SK-N-SH (cell line): ENCODE results near the gene ZNF775. TPM values are rescaled to one million over a fixed set of nuclear protein-coding genes. Genes with fewer than 3 reads are reported as not detected.

ENCODE experiments used
- CTCF ChIA-PET: fragments of 300-600, 350-600 bp; formaldehyde crosslinking; extraction: SDS; loops from one replicate; lab custom pipeline; 2021; lab: Yijun Ruan, JAX
- POLR2A ChIA-PET: fragments of 350-600 bp; sonication (Branson Sonifier 250); formaldehyde crosslinking; extraction: SDS; loops from one replicate; lab custom pipeline; 2020; ENCODE audit warnings: antibody characterized with exemption, inconsistent platforms; lab: Yijun Ruan, JAX
- DNase-seq: peaks from one replicate; pipeline ENCODE4 v3.0.0; 2012
- H2AFZ ChIP-seq: fragments of 200-600 bp; sonication (generic); 2 replicates; pipeline ENCODE4 v1.8.1; 2016; ENCODE audit warnings: antibody characterized with exemption, mild to moderate bottlenecking, low read depth
- H3F3A ChIP-seq: fragments of 200-600 bp; sonication (generic); replicated peaks from 2 replicates; pipeline ENCODE3; 2016; ENCODE audit warnings: antibody characterized with exemption, mild to moderate bottlenecking; ENCODE audit not compliant: insufficient read depth
- H3K27ac ChIP-seq, 2 experiments: fragments of 200-500 bp in 1 of 2; fragments of 200-600 bp in 1 of 2; sonication (Bioruptor generic) in 1 of 2; sonication (generic), shearing (Covaris generic) in 1 of 2; 2 replicates each; pipeline versions ENCODE4 v1.5.1 to v1.6.1; 2014 to 2016; ENCODE audit warnings: low read depth in 2 of 2, inconsistent platforms in 1 of 2, low read length in 1 of 2, mild to moderate bottlenecking in 1 of 2, mixed read lengths in 1 of 2
- H3K27me3 ChIP-seq: fragments of 200-600 bp; sonication (generic), shearing (Covaris generic); 2 replicates; pipeline ENCODE4 v1.6.1; 2016; ENCODE audit warnings: mixed run types; ENCODE audit not compliant: insufficient read depth
- H3K36me3 ChIP-seq, 2 experiments: fragments of 200-500 bp in 1 of 2; fragments of 200-600 bp in 1 of 2; sonication (Bioruptor generic) in 1 of 2; sonication (generic) in 1 of 2; replicated peaks in 1 of 2; 2 replicates each; pipeline versions ENCODE3 to v1.5.1; 2014 to 2016; ENCODE audit warnings: low read length in 1 of 2, mild to moderate bottlenecking in 1 of 2; ENCODE audit not compliant: insufficient read depth in 2 of 2, control insufficient read depth in 1 of 2
- H3K4me1 ChIP-seq, 2 experiments: fragments of 200-500 bp in 1 of 2; fragments of 200-600 bp in 1 of 2; sonication (Bioruptor generic) in 1 of 2; sonication (generic), shearing (Covaris generic) in 1 of 2; 2 replicates each; pipeline versions ENCODE4 v1.5.1 to v1.6.1; 2014 to 2016; ENCODE audit warnings: low read depth in 1 of 2, low read length in 1 of 2, mixed run types in 1 of 2; ENCODE audit not compliant: insufficient read depth in 2 of 2, control insufficient read depth in 1 of 2
- H3K4me2 ChIP-seq: fragments of 200-600 bp; sonication (generic), shearing (Covaris generic); 2 replicates; pipeline ENCODE4 v1.6.1; 2017; ENCODE audit warnings: mixed run types
- H3K4me3 ChIP-seq, 2 experiments: fragments of 200-500 bp in 1 of 2; fragments of 200-600 bp in 1 of 2; sonication (Bioruptor generic) in 1 of 2; sonication (generic), shearing (Covaris generic) in 1 of 2; 2 replicates each; pipeline versions ENCODE4 v1.5.1 to v1.8.1; 2014 to 2016; ENCODE audit warnings: low read depth in 2 of 2, inconsistent platforms in 1 of 2, low read length in 1 of 2, mild to moderate bottlenecking in 1 of 2, mixed read lengths in 1 of 2, moderate library complexity in 1 of 2
- H3K79me2 ChIP-seq: fragments of 200-600 bp; sonication (generic); 2 replicates; pipeline ENCODE4 v1.8.1; 2017; ENCODE audit warnings: mild to moderate bottlenecking; ENCODE audit not compliant: insufficient read depth
- H3K9ac ChIP-seq: fragments of 200-600 bp; sonication (generic); 2 replicates; pipeline ENCODE4 v1.6.1; 2017; ENCODE audit warnings: mixed run types
- H3K9me2 ChIP-seq: fragments of 200-600 bp; sonication (generic); 2 replicates; pipeline ENCODE4 v1.6.1; 2017; ENCODE audit warnings: mixed run types
- H3K9me3 ChIP-seq: fragments of 200-600 bp; sonication (generic); 2 replicates; pipeline ENCODE4 v1.6.1; 2017; ENCODE audit warnings: mixed run types, mild to moderate bottlenecking, moderate library complexity
- H4K20me1 ChIP-seq: fragments of 200-600 bp; sonication (generic); 2 replicates; pipeline ENCODE4 v1.6.1; 2017; ENCODE audit warnings: mild to moderate bottlenecking, mixed run types; ENCODE audit not compliant: insufficient read depth
- CHD2 ChIP-seq: fragments of 150-350 bp; IDR thresholded peaks from 2 replicates; pipeline ENCODE4 v1.6.1; 2018; ENCODE audit warnings: low read length; ENCODE audit not compliant: partially characterized antibody
- EZH2phosphoT487 ChIP-seq: fragments of 200-600 bp; sonication (generic); IDR thresholded peaks from 2 replicates; pipeline ENCODE4 v1.6.1; 2017; ENCODE audit warnings: low read depth, mixed run types, mild to moderate bottlenecking, antibody characterized with exemption, moderate library complexity, borderline replicate concordance
- FOSL2 ChIP-seq: IDR thresholded peaks from 2 replicates; pipeline ENCODE4 v1.4.0; 2012; ENCODE audit warnings: low read depth, mild to moderate bottlenecking, moderate library complexity, borderline replicate concordance
- FOXJ3 ChIP-seq: sonication (generic); formaldehyde crosslinking; IDR thresholded peaks from 2 replicates; pipeline ENCODE4 v1.5.1; 2020; ENCODE audit warnings: mild to moderate bottlenecking, missing genetic modification reagents
- MEF2A ChIP-seq: IDR thresholded peaks from 2 replicates; pipeline ENCODE4 v1.4.0; 2012; ENCODE audit warnings: low read depth, borderline replicate concordance
- MXI1 ChIP-seq: IDR thresholded peaks from 2 replicates; pipeline ENCODE4 v1.6.1; 2012; ENCODE audit warnings: mild to moderate bottlenecking, low read depth, low read length, improper control_type of control experiment
- NFIC ChIP-seq: IDR thresholded peaks from 2 replicates; pipeline ENCODE4 v1.4.0; 2012; ENCODE audit warnings: borderline replicate concordance
- NRF1 ChIP-seq: IDR thresholded peaks from 2 replicates; pipeline ENCODE4 v1.6.1; 2012; ENCODE audit warnings: low read depth, mild to moderate bottlenecking, low read length
- RAD21 ChIP-seq: IDR thresholded peaks from 2 replicates; pipeline ENCODE4 v1.6.1; 2012; ENCODE audit warnings: mild to moderate bottlenecking, low read length
- RFX5 ChIP-seq: IDR thresholded peaks from 2 replicates; pipeline ENCODE4 v1.6.1; 2012; ENCODE audit warnings: mild to moderate bottlenecking, improper control_type of control experiment, low read length
- RXRA ChIP-seq: IDR thresholded peaks from 2 replicates; pipeline ENCODE4 v1.4.0; 2012; ENCODE audit warnings: low read depth, mild to moderate bottlenecking, borderline replicate concordance
- SIN3A ChIP-seq: IDR thresholded peaks from 2 replicates; pipeline ENCODE4 v1.6.1; 2012; ENCODE audit warnings: low read depth, mild to moderate bottlenecking, low read length, moderate library complexity, borderline replicate concordance
- TCF12 ChIP-seq: IDR thresholded peaks from 2 replicates; pipeline ENCODE4 v1.4.0; 2012
- TEAD4 ChIP-seq: IDR thresholded peaks from 2 replicates; pipeline ENCODE4 v1.4.0; 2012; ENCODE audit warnings: mild to moderate bottlenecking, borderline replicate concordance; ENCODE audit not compliant: insufficient read depth
- YY1 ChIP-seq: IDR thresholded peaks from 2 replicates; pipeline ENCODE4 v1.4.0; 2012; ENCODE audit warnings: low read depth, mild to moderate bottlenecking
- WGBS: methylation state at CpG from one replicate; pipeline ENCODE4 v1.1.6; 2017; ENCODE audit warnings: low lambda C conversion rate; 5-methylcytosine and 5-hydroxymethylcytosine counted together
- polyA plus RNA-seq, 3 experiments: library from polyadenylated mRNA; depleted of rRNA; stranded (reverse); fragments of >200 nt; gene quantifications; 2 replicates each; pipeline ENCODE4 v1.2.3, GENCODE V29; 2012
- TF ChIP-seq, protein P1 (sequence below): fragments of 150-350 bp; IDR thresholded peaks from 2 replicates; pipeline ENCODE4 v1.6.1; 2017; ENCODE audit warnings: antibody characterized with exemption, low read length, low read depth, borderline replicate concordance
- TF ChIP-seq, protein P2 (sequence below): IDR thresholded peaks from 2 replicates; pipeline ENCODE4 v1.4.0; 2012; ENCODE audit warnings: low read depth

The ZNF775 gene
- polyA plus RNA-seq, 1 of the 3 experiments (the other 2 are of a cell fraction), result 5.0 TPM

DNA sequence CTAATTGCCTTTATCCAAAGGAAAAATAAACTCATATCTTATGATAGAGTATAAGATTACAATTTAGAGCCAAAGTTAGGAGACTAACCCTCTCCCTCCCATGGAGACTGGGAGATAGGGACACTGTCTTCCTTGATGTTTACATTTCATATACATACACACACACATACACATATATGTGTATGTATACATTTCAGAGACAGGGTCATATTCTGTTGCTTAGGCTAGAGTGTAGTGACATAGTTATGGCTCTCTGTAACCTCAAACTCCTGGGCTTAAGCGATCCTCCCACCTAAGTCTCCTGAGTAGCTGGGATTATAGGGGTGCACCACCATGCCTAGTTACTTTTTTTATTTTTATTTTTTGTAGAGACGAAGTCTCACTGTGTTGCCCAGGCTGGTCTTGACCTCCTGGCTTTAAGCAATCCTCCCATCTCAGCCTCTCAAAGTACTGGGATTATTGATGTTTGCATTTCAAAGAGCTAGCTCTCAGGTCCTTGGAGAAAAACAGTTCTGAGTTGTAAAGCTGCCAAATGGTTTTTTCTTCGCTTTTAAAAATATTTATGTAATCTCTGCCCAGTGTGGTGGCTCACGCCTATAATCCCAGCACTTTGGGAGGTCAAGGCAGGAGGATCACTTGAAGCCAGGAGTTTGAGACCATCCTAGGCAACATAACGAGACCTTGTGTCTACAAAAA is 18.6 kb upstream of the ZNF775 start:
- no peaks in the 10 kb centered on the region for H3K9me3 ChIP-seq
- POLR2A ChIA-PET, result no interaction called here
- no peaks in the 10 kb centered on the region for H3K27me3 ChIP-seq
- no peaks in the 10 kb centered on the region for H3K9me2 ChIP-seq
- H3K4me3 ChIP-seq, result no peak overlapping the region
- no peak overlapping the region for H3K27ac ChIP-seq
- no peaks in the 10 kb centered on the region for H3F3A ChIP-seq
- no peak for TF ChIP-seq SIN3A
- TF ChIP-seq EZH2phosphoT487, result no peak
- TF ChIP-seq, protein P1, sequence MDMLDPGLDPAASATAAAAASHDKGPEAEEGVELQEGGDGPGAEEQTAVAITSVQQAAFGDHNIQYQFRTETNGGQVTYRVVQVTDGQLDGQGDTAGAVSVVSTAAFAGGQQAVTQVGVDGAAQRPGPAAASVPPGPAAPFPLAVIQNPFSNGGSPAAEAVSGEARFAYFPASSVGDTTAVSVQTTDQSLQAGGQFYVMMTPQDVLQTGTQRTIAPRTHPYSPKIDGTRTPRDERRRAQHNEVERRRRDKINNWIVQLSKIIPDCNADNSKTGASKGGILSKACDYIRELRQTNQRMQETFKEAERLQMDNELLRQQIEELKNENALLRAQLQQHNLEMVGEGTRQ, result no peak
- no peak for TF ChIP-seq RFX5
- no peak for TF ChIP-seq MEF2A
- no peak for TF ChIP-seq NFIC
- TF ChIP-seq RAD21, result no peak
- no peak for TF ChIP-seq TEAD4
- TF ChIP-seq, protein P2, sequence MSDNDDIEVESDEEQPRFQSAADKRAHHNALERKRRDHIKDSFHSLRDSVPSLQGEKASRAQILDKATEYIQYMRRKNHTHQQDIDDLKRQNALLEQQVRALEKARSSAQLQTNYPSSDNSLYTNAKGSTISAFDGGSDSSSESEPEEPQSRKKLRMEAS, result no peak
- TF ChIP-seq CHD2, result no peak
- no peak for TF ChIP-seq TCF12
- no peak for TF ChIP-seq MXI1
- 78% methylated on average over 5 of the region's 5 CpGs for WGBS
- no peaks in the 10 kb centered on the region for H3K79me2 ChIP-seq
- DNase-seq, result no peak
- no peak overlapping the region for H3K4me2 ChIP-seq
- CTCF ChIA-PET, result interaction anchor here (1.0 kb wide), 1 partner anchor 14 kb away, joined by 5 read pairs; no protein-coding TSS in a partner anchor
- peaks cover 0 to 14% of the 10 kb centered on the region in 2 experiments; a peak in 3 of 4 replicates for H3K4me1 ChIP-seq
- no peaks in the 10 kb centered on the region for H3K36me3 ChIP-seq
- H4K20me1 ChIP-seq, result no peaks in the 10 kb centered on the region
- no peak overlapping the region for H3K9ac ChIP-seq
- no peak overlapping the region for H2AFZ ChIP-seq

DNA sequence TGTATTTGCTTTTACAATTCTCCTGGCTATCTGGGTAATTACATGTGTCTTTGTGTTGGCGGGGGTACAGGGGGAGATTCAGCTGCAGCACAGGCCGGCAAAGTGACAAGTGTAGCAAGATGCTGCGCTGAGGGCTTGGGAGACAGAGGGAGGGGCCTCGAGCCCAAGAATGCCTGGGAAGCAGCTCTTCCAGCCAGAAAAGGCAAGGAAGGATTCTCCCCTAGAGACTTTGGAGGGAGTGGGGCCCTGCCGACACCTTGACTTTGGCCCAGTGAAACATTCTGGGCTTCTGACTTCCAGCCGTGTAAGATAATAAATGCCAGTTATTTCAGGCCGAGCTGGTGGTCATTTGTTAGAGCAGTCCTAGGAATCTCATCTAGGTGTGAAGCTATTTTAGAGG is 17.7 kb upstream of the ZNF775 start:
- H4K20me1 ChIP-seq, result no peaks in the 10 kb centered on the region
- H3F3A ChIP-seq, result no peaks in the 10 kb centered on the region
- peaks cover 0 to 14% of the 10 kb centered on the region in 2 experiments; a peak in 3 of 4 replicates for H3K4me1 ChIP-seq
- POLR2A ChIA-PET, result no interaction called here
- H3K79me2 ChIP-seq, result no peaks in the 10 kb centered on the region
- H3K9me2 ChIP-seq, result no peaks in the 10 kb centered on the region
- CTCF ChIA-PET, result interaction anchor here (0.6 to 1.1 kb wide), 4 partner anchors 13 to 88 kb away, joined by 3 to 5 read pairs (median 3); a partner anchor contains a TSS
- no peak overlapping the region for H3K4me3 ChIP-seq
- H3K4me2 ChIP-seq, result no peak overlapping the region
- no peaks in the 10 kb centered on the region for H3K36me3 ChIP-seq
- no peaks in the 10 kb centered on the region for H3K27me3 ChIP-seq
- no peak for DNase-seq
- no peak overlapping the region for H3K27ac ChIP-seq
- H2AFZ ChIP-seq, result no peak overlapping the region
- no peaks in the 10 kb centered on the region for H3K9me3 ChIP-seq
- no peak for TF ChIP-seq FOSL2
- no peak for TF ChIP-seq NRF1
- TF ChIP-seq, protein P1, result no peak
- no peak for TF ChIP-seq FOXJ3 (CRISPR knock-in tag)
- TF ChIP-seq RAD21, result no peak
- TF ChIP-seq YY1, result no peak
- no peak for TF ChIP-seq CHD2
- TF ChIP-seq NFIC, result no peak
- TF ChIP-seq RXRA, result no peak
- H3K9ac ChIP-seq, result no peak overlapping the region
- 84% methylated on average over 7 of the region's 7 CpGs for WGBS
